Measurements from ENCODE around the gene SHC2.

Gene SHC2

DNA sequence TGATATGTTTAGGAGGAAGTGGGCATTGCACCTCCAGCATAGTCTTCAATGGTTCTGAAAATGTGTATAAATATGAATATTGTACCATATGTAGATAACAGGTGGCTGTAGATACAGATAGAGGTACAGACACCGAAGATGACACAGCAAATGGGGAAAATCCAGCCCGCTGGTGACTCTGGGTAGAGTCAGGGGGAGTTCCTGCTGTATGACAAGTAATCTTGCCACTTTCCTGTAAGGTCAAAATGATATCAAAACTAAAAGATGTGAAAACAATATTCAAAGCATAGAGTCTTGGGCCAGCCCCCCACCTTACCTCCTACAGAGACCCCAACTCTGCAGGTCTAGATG, 69.7 kb downstream of the SHC2 start:
- ATAC-seq, result no peak
- TF ChIP-seq ZFP3 (CRISPR knock-in tag; IDR thresholded peaks at IDR 0.05), result no peak
- TF ChIP-seq TSHZ2 (CRISPR knock-in tag; IDR thresholded peaks at IDR 0.05), result no peak
- TF ChIP-seq CSRNP3 (CRISPR knock-in tag; IDR thresholded peaks at IDR 0.05), result no peak
- no peak for TF ChIP-seq SNAI2 (CRISPR knock-in tag; IDR thresholded peaks at IDR 0.05)

DNA sequence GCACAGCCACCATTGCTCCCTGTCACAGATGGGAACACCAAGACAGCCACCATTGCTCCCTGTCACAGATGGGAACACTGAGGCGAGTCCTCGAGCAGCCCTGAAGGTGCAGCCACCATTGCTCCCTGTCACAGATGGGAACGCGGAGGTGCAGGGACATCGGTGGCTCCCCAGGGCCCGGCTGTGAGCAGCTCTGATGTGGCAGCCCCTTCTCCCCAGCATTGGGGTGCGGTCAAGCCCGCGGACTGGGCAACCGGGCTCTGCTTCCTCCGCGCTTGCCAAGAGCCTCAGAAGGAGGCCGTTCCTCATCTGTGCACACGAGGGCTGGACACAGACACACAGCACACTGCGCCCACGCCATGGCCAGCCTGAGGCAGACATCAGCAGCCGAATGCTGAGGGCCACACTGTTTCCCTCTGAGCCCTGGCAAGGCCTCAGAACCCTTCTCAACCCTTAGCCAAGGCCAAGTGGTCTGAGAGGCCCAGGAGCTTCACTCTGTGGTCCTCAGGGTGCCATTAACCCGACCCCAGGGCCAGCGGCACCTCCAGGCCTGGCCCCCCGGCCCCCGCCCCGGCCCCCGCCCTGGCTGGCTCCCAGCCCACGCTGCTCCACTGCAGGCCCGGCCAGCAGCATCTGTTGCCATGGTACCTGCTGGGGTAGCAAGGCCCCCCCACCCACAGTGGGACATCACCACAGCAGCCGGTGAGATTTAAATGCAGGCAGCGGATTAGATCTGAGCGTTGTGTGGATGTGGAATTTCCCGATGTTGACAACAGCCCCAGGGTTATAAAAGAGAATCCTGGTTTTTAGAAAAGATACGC, 70.2 kb downstream of the SHC2 start:
- TF ChIP-seq TSHZ2 (CRISPR knock-in tag; IDR thresholded peaks at IDR 0.05), result no peak
- TF ChIP-seq ZFP30 (CRISPR knock-in tag; IDR thresholded peaks at IDR 0.05), result no peak
- TF ChIP-seq, protein P1, sequence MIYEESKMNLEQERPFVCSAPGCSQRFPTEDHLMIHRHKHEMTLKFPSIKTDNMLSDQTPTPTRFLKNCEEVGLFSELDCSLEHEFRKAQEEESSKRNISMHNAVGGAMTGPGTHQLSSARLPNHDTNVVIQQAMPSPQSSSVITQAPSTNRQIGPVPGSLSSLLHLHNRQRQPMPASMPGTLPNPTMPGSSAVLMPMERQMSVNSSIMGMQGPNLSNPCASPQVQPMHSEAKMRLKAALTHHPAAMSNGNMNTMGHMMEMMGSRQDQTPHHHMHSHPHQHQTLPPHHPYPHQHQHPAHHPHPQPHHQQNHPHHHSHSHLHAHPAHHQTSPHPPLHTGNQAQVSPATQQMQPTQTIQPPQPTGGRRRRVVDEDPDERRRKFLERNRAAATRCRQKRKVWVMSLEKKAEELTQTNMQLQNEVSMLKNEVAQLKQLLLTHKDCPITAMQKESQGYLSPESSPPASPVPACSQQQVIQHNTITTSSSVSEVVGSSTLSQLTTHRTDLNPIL (CRISPR knock-in tag; IDR thresholded peaks at IDR 0.05; ENCODE audit: low read depth), result no peak
- ATAC-seq, result no peak

DNA sequence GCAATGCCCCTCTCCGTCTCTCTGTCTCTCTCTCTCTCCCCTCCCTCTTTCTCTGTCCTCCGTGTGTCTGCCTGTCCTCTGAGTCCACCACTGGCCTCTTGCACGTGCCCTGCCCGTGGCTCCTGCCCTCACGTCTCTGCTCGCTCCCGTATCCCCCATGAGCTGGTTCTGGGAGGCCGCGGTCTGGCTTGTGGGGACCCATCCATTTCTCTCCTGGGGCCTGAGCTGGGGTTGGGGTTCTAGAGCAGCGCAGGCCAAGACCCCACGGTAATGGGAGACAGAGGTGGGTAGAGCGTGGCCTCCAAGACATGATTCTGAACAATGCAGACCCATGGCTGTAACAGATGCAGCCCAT, 70.9 kb downstream of the SHC2 start:
- no peak for TF ChIP-seq ZFP3 (CRISPR knock-in tag; IDR thresholded peaks at IDR 0.05)
- TF ChIP-seq, protein P1 (CRISPR knock-in tag; IDR thresholded peaks at IDR 0.05; ENCODE audit: low read depth), result no peak
- TF ChIP-seq ARNTL (CRISPR knock-in tag; IDR thresholded peaks at IDR 0.05; ENCODE audit: borderline replicate concordance, low read depth), result no peak
- TF ChIP-seq GLIS3 (CRISPR knock-in tag; IDR thresholded peaks at IDR 0.05), result no peak
- TF ChIP-seq, protein P2, sequence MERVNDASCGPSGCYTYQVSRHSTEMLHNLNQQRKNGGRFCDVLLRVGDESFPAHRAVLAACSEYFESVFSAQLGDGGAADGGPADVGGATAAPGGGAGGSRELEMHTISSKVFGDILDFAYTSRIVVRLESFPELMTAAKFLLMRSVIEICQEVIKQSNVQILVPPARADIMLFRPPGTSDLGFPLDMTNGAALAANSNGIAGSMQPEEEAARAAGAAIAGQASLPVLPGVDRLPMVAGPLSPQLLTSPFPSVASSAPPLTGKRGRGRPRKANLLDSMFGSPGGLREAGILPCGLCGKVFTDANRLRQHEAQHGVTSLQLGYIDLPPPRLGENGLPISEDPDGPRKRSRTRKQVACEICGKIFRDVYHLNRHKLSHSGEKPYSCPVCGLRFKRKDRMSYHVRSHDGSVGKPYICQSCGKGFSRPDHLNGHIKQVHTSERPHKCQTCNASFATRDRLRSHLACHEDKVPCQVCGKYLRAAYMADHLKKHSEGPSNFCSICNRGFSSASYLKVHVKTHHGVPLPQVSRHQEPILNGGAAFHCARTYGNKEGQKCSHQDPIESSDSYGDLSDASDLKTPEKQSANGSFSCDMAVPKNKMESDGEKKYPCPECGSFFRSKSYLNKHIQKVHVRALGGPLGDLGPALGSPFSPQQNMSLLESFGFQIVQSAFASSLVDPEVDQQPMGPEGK (CRISPR knock-in tag; IDR thresholded peaks at IDR 0.05; ENCODE audit: borderline replicate concordance), result no peak
- TF ChIP-seq ZNF70 (CRISPR knock-in tag; IDR thresholded peaks at IDR 0.05), result no peak
- TF ChIP-seq ZNF565 (CRISPR knock-in tag; conservative IDR thresholded peaks at IDR 0.05; ENCODE audit: low read depth), result no peak
- TF ChIP-seq CSRNP3 (CRISPR knock-in tag; IDR thresholded peaks at IDR 0.05), result no peak
- TF ChIP-seq ESRRG (CRISPR knock-in tag; IDR thresholded peaks at IDR 0.05), result no peak
- no peak for TF ChIP-seq TSHZ2 (CRISPR knock-in tag; IDR thresholded peaks at IDR 0.05)
- ATAC-seq, result no peak

All from SK-N-SH treated with all-trans-retinoic acid at 6 μM for 48 hours (cell line).